A172 (cell line): ENCODE results near the gene CUEDC1. TPM values are rescaled to one million over a fixed set of nuclear protein-coding genes. Genes with fewer than 3 reads are reported as not detected.
"Not testable (repeated sequence)": the region's sequence is repeated elsewhere in the genome, so short reads cannot be mapped to it uniquely, and the experiment has no call there.

Experiments
- DNase-seq: peaks from one replicate; pipeline ENCODE4 v3.0.0-alpha.2; 2015; ENCODE audit warnings: low spot score
- total RNA-seq: library from RNA; depleted of rRNA; stranded (reverse); fragments of >200 nt; shearing (Covaris generic); gene quantifications from 2 replicates; pipeline ENCODE4 v1.2.3, GENCODE V29; 2014

Gene CUEDC1
- total RNA-seq, 1 experiment from 2014 or later: 11.6 TPM

- no peak for DNase-seq
Measured at GRCh38 chr17:57938061-57938502, 17.1 kb downstream of the CUEDC1 start.

GRCh38 chr17:57937492-57937891 lies 17.7 kb downstream of the CUEDC1 start:
- no peak for DNase-seq

- peak; percentile 35 for DNase-seq
Measured at GRCh38 chr17:57935833-57936807, 19.1 kb downstream of the CUEDC1 start.

- DNase-seq: no peak
Measured at GRCh38 chr17:57931488-57932137, 23.6 kb downstream of the CUEDC1 start.

GRCh38 chr17:57930239-57930638 lies 25.0 kb downstream of the CUEDC1 start:
- no peak for DNase-seq

- DNase-seq: no peak
Measured at GRCh38 chr17:57929386-57929785, 25.8 kb downstream of the CUEDC1 start.

GRCh38 chr17:57928928-57929327 lies 26.3 kb downstream of the CUEDC1 start:
- DNase-seq: no peak

GRCh38 chr17:57927048-57927723 lies 28.0 kb downstream of the CUEDC1 start:
- no peak for DNase-seq

GRCh38 chr17:57926723-57927047 lies 28.5 kb downstream of the CUEDC1 start:
- no peak for DNase-seq

- no peak for DNase-seq
Measured at GRCh38 chr17:57925361-57925990, 29.7 kb downstream of the CUEDC1 start.

- DNase-seq: no peak
Measured at GRCh38 chr17:57924677-57925076, 30.5 kb downstream of the CUEDC1 start.

- DNase-seq: no peak
Measured at GRCh38 chr17:57923182-57923872, 31.9 kb downstream of the CUEDC1 start.

GRCh38 chr17:57922745-57923144 lies 32.5 kb downstream of the CUEDC1 start:
- not testable (repeated sequence) for DNase-seq

- DNase-seq: no peak
Measured at GRCh38 chr17:57920916-57921703, 34.1 kb downstream of the CUEDC1 start.

GRCh38 chr17:57919918-57920317 lies 35.3 kb downstream of the CUEDC1 start:
- DNase-seq: no peak

- DNase-seq: peak; percentile 77
Measured at GRCh38 chr17:57918017-57918895, 37.0 kb downstream of the CUEDC1 start.

- DNase-seq: no peak
Measured at GRCh38 chr17:57916925-57917858, 38.0 kb downstream of the CUEDC1 start.
